Stomach smooth muscle (tissue), 2 donors: ENCODE data around the gene PTPRQ.

Experiments used
- H3K27ac ChIP-seq: one replicate; pipeline ENCODE4 v1.7.0; 2013; ENCODE audit warnings: mild to moderate bottlenecking, low read length, inconsistent platforms
- H3K27me3 ChIP-seq, 2 donors: one replicate each; pipeline ENCODE4 v1.7.0; 2013; ENCODE audit warnings: low read length in 2 of 2; ENCODE audit not compliant: insufficient read depth in 2 of 2, control insufficient read depth in 1 of 2
- H3K36me3 ChIP-seq, 2 donors: one replicate each; pipeline ENCODE4 v1.7.0; 2013; ENCODE audit warnings: low read length in 2 of 2; ENCODE audit not compliant: control insufficient read depth in 2 of 2, insufficient read depth in 2 of 2
- H3K4me1 ChIP-seq: one replicate; pipeline ENCODE4 v1.7.0; 2013; ENCODE audit warnings: low read length; ENCODE audit not compliant: control insufficient read depth, insufficient read depth
- H3K4me3 ChIP-seq, 2 donors: one replicate each; pipeline ENCODE4 v1.7.0; 2013; ENCODE audit warnings: low read length in 2 of 2
- H3K9ac ChIP-seq, 2 donors: one replicate each; pipeline ENCODE4 v1.7.0; 2013; ENCODE audit warnings: low read length in 2 of 2, mild to moderate bottlenecking in 1 of 2
- H3K9me3 ChIP-seq, 2 donors: one replicate each; pipeline ENCODE4 v1.7.0; 2013; ENCODE audit warnings: low read length in 2 of 2; ENCODE audit not compliant: control insufficient read depth in 2 of 2
- donor health status: healthy.
- donor health status: Pancreatic carcinoma.

Gene PTPRQ

DNA sequence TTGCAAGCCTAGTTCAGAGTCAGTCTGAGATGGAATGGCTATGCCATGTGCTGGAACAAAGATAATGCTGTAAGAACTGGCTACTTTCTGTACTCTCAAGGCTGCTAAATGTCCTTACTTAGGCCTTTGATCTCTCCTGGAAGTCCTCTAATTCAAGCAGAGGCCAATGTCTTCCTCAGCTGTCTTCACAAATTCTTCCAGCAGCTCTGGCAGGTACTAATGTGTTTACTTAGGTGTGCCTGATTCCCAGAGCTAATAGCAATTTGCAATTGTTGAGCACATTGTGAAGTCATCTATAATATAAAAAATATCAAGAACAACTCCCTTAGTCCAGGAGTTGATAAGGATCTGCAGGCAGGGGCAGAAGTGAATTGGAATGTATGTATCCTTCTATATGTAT, 268.8 kb downstream of the PTPRQ start:
- Histone ChIP-seq H3K4me1 (no peaks in the 10 kb centered on the region), H3K9me3 (peaks cover 0 to 4% of the 10 kb centered on the region in 2 donors), H3K9ac (no peak overlapping the region), H3K36me3 (no peaks in the 10 kb centered on the region), H3K4me3 (no peak overlapping the region), H3K27me3 (peaks cover 14 to 21% of the 10 kb centered on the region in 2 donors), H3K27ac (no peak overlapping the region)

DNA sequence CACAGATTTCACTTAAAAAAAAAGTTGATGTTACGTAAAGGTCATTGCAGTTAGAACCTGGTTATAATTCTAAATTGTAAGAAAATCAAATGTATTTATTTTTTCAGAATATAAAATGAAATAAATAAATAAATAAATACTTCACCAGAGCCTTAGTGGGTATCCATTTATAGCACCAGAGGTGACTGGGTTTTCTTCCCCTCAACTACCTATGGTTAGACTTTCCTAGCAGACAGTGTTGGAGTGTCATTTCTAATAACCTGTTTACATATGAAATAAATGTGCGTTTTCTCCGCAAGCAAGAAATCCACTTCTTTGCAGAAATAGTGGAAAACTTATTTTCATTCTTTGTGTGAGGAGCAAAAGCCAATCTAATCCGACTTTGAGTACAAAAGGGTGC, 269.4 kb downstream of the PTPRQ start:
- Histone ChIP-seq H3K4me1 (no peaks in the 10 kb centered on the region), H3K9me3 (peaks cover 0 to 4% of the 10 kb centered on the region in 2 donors), H3K27ac (no peak overlapping the region), H3K27me3 (peaks cover 13 to 19% of the 10 kb centered on the region in 2 donors), H3K9ac (no peak overlapping the region), H3K4me3 (no peak overlapping the region), H3K36me3 (no peaks in the 10 kb centered on the region)

- H3K9ac ChIP-seq, result no peak overlapping the region
- H3K27ac ChIP-seq, result no peak overlapping the region
- H3K4me3 ChIP-seq, result no peak overlapping the region
- H3K4me1 ChIP-seq, result no peaks in the 10 kb centered on the region
- peaks cover 0 to 4% of the 10 kb centered on the region in 2 donors for H3K9me3 ChIP-seq
- peaks cover 8 to 17% of the 10 kb centered on the region in 2 donors for H3K27me3 ChIP-seq
- H3K36me3 ChIP-seq, result no peaks in the 10 kb centered on the region
Observed at GRCh38 chr12:80714055-80714454, 270.0 kb downstream of the PTPRQ start.

- Histone ChIP-seq H3K27me3 (peaks cover 8 to 17% of the 10 kb centered on the region in 2 donors), H3K27ac (no peak overlapping the region), H3K9ac (no peak overlapping the region), H3K9me3 (peaks cover 0 to 4% of the 10 kb centered on the region in 2 donors), H3K36me3 (no peaks in the 10 kb centered on the region), H3K4me3 (no peak overlapping the region), H3K4me1 (no peaks in the 10 kb centered on the region)
Observed at GRCh38 chr12:80714846-80715245, 270.8 kb downstream of the PTPRQ start.

GRCh38 chr12:80715713-80716249, 271.7 kb downstream of the PTPRQ start:
- Histone ChIP-seq H3K27ac (no peak overlapping the region), H3K27me3 (peaks cover 8 to 14% of the 10 kb centered on the region in 2 donors), H3K9ac (no peak overlapping the region), H3K4me3 (no peak overlapping the region), H3K4me1 (no peaks in the 10 kb centered on the region), H3K36me3 (no peaks in the 10 kb centered on the region), H3K9me3 (peaks cover 0 to 4% of the 10 kb centered on the region in 2 donors)

- Histone ChIP-seq H3K4me3 (no peak within 1 kb of the TSS), H3K27me3 (peaks cover 8 to 12% of the 10 kb centered on the region in 2 donors)
Observed at GRCh38 chr12:80716696-80717469, 272.8 kb downstream of the PTPRQ start, which contains the start of gene MYF5. TSS of gene MYF5 (plus strand) at chr12:80716912. CDS start at chr12:80717064, 152 bp downstream.

GRCh38 chr12:80717856-80718255, 273.8 kb downstream of the PTPRQ start:
- Histone ChIP-seq H3K4me1 (no peaks in the 10 kb centered on the region), H3K27me3 (peaks cover 8 to 12% of the 10 kb centered on the region in 2 donors), H3K36me3 (no peaks in the 10 kb centered on the region), H3K9ac (no peak overlapping the region), H3K4me3 (no peak overlapping the region), H3K9me3 (peaks cover 0 to 4% of the 10 kb centered on the region in 2 donors), H3K27ac (no peak overlapping the region)

More at GRCh38 chr12:80716696-80717469, 272.8 kb downstream of the PTPRQ start, which contains the start of gene MYF5:
- Histone ChIP-seq H3K9ac (no peak within 1 kb of the TSS), H3K27ac (no peak within 1 kb of the TSS), H3K4me1 (no peaks in the 10 kb centered on the region), H3K36me3 (no peaks in the 10 kb centered on the region), H3K9me3 (peaks cover 0 to 4% of the 10 kb centered on the region in 2 donors)

- H3K9ac ChIP-seq, result no peak overlapping the region
- no peaks in the 10 kb centered on the region for H3K36me3 ChIP-seq
- H3K9me3 ChIP-seq, result peaks cover 0 to 4% of the 10 kb centered on the region in 2 donors
- H3K27me3 ChIP-seq, result peaks cover 8 to 10% of the 10 kb centered on the region in 2 donors
- H3K4me3 ChIP-seq, result no peak overlapping the region
- H3K27ac ChIP-seq, result no peak overlapping the region
- H3K4me1 ChIP-seq, result no peaks in the 10 kb centered on the region
Observed at GRCh38 chr12:80720516-80720915, 276.5 kb downstream of the PTPRQ start.

DNA sequence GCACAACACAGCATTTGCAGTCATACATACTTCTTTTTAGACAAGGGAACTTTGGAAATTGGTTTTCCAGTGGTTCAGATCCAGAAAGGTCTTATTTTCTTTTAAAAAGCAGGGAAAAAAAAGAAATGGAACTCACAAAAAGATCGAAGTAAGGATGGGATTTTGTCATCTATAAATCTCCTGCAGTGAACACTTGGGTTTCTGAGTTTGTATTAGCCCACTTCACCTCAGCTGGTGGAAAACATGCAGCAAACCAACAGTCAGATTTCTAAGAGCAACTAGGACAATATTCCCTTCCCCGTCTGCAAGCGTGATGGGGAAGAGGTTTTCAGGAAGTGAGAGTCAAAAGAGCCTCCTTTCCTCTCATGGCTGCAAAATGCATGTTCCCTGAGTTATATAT, 277.3 kb downstream of the PTPRQ start:
- H3K27me3 ChIP-seq, result peaks cover 5 to 6% of the 10 kb centered on the region in 2 donors
- no peaks in the 10 kb centered on the region for H3K36me3 ChIP-seq
- no peak overlapping the region for H3K27ac ChIP-seq
- peaks cover 0 to 4% of the 10 kb centered on the region in 2 donors for H3K9me3 ChIP-seq
- no peak overlapping the region for H3K9ac ChIP-seq
- H3K4me3 ChIP-seq, result no peak overlapping the region
- no peaks in the 10 kb centered on the region for H3K4me1 ChIP-seq
